NCI-H1105 treated with DMSO at 0.1 percent for 48 hours (cell line): ENCODE data around the gene MB21D2.
"Not testable (repeated sequence)": the region's sequence is repeated elsewhere in the genome, so short reads cannot be mapped to it uniquely, and the experiment has no call there.

Experiments used
- DNase-seq: peaks from one replicate; lab custom pipeline; 2025; lab: John Stamatoyannopoulos, UW

MB21D2 gene

GRCh38 chr3:192858849-192859585, 58.6 kb downstream of the MB21D2 start:
- DNase-seq, result no peak

GRCh38 chr3:192857260-192857661, 60.4 kb downstream of the MB21D2 start:
- DNase-seq, result no peak

- no peak for DNase-seq
Observed at GRCh38 chr3:192855434-192855833, 62.2 kb downstream of the MB21D2 start.

- DNase-seq, result peak; percentile 83
Observed at GRCh38 chr3:192851821-192852372, 65.8 kb downstream of the MB21D2 start.

- no peak for DNase-seq
Observed at GRCh38 chr3:192850451-192850981, 67.1 kb downstream of the MB21D2 start.

GRCh38 chr3:192849821-192850220, 67.8 kb downstream of the MB21D2 start:
- DNase-seq, result not testable (repeated sequence)

- no peak for DNase-seq
Observed at GRCh38 chr3:192848371-192849233, 69.1 kb downstream of the MB21D2 start.

GRCh38 chr3:192847941-192848340, 69.7 kb downstream of the MB21D2 start:
- DNase-seq, result no peak

GRCh38 chr3:192845526-192845855, 72.2 kb downstream of the MB21D2 start:
- DNase-seq, result no peak

- peak; percentile 65 for DNase-seq
Observed at GRCh38 chr3:192844836-192845525, 72.7 kb downstream of the MB21D2 start.

GRCh38 chr3:192844486-192844765, 73.2 kb downstream of the MB21D2 start:
- DNase-seq, result no peak

GRCh38 chr3:192843723-192844485, 73.8 kb downstream of the MB21D2 start:
- peak; percentile 11 for DNase-seq

GRCh38 chr3:192843119-192843518, 74.5 kb downstream of the MB21D2 start:
- no peak for DNase-seq

GRCh38 chr3:192842711-192843110, 74.9 kb downstream of the MB21D2 start:
- DNase-seq, result no peak

GRCh38 chr3:192842138-192842537, 75.5 kb downstream of the MB21D2 start:
- DNase-seq, result no peak

- DNase-seq, result no peak
Observed at GRCh38 chr3:192841428-192841827, 76.2 kb downstream of the MB21D2 start.

GRCh38 chr3:192840143-192840836, 77.4 kb downstream of the MB21D2 start:
- no peak for DNase-seq

- DNase-seq, result no peak
Observed at GRCh38 chr3:192835818-192836815, 81.5 kb downstream of the MB21D2 start.

- DNase-seq, result no peak
Observed at GRCh38 chr3:192834428-192834827, 83.2 kb downstream of the MB21D2 start.
